Stimulated activated CD8-positive, alpha-beta memory T cell treated with anti-CD3 and anti-CD28 coated beads, Interleukin-15, amount 100 ng/mL, for 4 hours (primary cell): ENCODE measurements around the gene TRIM3.
"Not testable (repeated sequence)": the region's sequence is repeated elsewhere in the genome, so short reads cannot be mapped to it uniquely, and the experiment has no call there.

Experiments used
- DNase-seq, 2 donors: peaks; one replicate each; pipeline ENCODE4 v3.0.0-alpha.2; 2020; ENCODE audit warnings: low read depth in 2 of 2

The TRIM3 gene

DNA sequence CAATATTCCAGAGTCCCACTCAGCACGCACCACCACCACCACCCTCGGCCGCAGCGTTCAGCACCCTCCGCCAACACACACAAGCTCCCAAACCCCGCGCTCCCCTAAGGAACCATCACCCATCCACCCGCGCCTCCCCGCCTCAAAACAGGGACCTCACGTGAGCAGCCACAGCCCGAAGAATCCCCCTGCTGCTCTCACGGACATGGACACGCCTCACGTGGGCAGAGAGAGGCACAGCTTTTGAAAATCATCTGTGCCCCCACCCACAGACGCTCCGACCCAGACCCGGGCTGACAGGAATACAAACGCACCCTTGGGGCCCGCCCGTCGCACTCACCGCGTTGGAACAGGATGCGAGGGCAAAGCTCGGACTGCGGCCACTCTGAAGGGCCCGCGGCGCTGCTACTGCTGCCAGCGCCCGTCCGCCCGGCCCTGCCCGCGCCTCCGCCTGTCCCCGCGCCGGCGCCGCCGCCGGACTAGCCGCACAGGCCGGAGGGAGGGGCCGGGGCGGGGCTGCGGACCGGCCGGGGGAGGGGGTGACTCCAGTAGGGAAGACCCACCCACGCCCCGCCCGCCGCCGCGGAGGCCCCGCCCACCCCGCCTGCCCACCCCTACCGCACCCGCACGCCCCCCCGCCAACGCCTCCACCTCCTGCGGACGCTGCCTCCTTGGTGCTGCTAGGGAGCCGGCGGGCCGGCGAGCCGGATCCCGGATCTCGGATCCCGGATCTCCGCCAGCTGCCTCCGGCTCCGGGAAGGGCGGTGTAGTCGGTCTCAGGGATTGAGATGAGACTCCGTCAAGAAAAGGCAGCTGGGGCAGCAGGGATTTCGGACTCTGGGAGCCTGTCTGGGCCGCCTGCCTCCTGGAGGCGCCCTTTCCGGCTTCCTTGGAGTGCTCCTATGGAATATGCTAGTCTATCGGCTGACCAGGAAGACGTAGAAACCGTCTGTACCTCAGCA lies at the start of gene TRIM3:
TRIM3 (minus strand) TSS at position 491 of the 962 bp plus-strand sequence. CDS start 8,246 bp downstream, outside the sequence.
- DNase-seq, result peak; percentile 54 to 64

DNA sequence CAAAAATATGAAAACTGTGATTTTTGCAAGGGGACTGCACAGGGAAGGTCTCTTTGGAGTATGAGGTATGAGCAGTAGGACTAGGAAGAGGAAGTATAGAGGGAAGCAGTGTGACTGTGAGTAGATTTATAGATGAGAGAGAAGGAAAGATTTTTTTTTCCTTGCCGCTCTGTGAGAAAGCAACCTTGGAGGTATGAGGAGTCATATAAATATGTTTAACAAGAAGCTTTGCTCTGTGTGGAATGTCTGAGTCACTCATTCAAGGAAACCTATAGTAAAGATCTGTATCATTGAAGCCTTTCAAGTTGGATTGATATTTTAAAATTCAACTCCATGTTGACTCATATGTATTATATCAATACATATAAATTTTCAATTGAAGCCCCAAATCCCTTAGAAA lies 49.5 kb upstream of the TRIM3 start:
- no peak for DNase-seq

DNA sequence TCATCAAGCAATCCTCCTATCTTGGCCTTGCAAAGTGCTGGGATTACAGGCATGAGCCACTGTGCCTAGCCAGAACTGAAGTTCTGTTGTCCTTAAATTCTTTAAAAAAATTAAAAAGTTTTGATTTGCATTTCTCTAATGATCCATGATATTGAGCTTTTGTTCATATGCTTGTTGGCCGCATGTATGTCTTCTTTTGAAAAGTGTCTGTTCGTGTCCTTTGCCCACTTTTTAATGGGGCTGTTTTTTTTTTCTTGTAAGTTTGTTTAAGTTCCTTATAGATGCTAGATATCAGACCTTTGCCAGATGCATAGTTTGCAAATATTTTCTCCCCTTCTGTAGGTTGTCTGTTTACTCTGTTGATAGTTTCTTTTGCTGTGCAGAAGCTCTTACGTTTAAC lies 48.2 kb upstream of the TRIM3 start:
- DNase-seq, result not testable (repeated sequence)

DNA sequence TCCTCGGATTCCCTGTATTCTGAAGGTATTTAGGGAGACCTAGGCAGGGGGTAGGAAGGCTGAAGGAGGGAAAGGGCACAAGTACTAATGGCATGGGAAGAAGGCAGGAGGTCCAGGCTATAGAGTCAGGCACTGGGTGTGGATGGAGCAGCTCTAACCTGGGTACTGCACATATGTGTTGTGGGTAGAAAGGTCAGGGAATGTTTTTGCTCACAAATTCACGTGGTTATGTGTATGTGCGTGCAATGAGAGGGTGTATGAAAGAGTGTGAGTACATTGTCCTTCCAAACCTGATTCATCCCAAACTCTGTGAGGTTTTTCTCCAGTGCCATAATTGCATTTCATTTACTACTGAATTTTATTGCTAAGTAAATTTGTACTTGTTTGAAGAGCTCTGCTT lies 46.5 kb upstream of the TRIM3 start:
- no peak for DNase-seq

DNA sequence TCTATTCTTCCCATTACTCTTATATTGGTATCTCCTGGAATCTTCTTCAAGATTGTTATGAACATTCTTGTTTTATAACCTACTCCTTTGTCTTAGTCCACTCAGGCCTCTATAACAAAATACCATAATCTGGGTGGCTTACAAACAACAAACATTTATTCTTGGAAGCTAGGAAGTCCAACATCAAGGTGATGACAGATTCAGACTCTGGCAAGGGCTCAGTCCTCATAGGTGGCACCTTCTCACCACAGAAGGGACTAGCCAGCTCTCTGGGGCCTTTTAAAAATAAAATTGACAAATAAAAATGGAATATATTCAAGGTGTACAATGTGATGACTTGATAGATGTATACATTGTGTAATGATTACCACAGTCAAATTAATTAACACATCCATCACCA lies 43.1 kb upstream of the TRIM3 start:
- no peak for DNase-seq

DNA sequence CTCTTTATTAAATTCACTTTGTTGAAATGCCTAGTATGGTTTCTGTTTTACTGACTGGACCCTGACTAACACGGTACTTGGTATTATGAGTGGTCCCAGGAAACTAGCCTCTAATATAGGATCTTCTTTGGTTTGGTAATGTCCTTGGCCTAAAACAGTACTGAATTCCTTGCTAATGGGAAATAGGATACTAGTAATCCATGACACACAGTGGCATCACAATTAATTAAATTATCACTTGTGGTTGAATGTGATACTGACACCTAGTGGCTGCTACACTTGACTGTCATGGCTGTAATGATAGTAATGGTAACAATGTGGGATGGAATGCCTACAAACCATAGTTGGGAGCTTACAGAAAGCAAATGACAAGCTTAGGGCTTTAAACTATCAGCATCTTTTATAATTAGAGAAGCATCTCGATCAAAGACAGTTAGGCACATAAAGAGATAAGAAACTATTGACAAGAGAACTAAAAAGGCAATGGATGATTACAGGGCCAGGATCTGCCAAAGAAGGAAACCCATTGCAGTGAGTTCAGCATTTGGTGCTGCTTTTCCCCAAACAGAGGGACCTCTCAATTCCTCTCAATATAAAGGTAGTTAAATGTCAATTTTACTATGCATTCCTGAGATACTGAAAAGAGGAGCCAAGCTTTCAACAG lies 32.0 kb upstream of the TRIM3 start:
- no peak for DNase-seq

DNA sequence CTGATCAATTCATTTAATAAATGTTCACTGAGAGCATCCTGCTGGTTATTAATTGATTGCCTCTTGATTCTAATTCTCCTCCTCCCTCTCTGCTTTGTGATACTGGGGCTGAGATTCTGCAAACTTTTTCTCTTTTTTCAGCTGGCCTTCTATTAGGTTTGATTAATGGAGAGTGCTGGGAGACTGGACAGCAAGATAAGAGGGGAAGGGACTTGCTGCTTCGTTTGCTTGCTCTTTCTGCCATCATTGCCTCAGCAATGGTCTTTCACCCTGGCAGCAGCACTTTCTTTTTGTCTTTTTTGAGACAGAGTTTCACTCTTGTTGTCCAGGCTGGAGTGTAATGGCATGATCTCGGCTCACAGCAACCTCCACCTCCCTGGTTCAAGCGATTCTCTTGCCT lies 30.4 kb upstream of the TRIM3 start:
- DNase-seq, result no peak

DNA sequence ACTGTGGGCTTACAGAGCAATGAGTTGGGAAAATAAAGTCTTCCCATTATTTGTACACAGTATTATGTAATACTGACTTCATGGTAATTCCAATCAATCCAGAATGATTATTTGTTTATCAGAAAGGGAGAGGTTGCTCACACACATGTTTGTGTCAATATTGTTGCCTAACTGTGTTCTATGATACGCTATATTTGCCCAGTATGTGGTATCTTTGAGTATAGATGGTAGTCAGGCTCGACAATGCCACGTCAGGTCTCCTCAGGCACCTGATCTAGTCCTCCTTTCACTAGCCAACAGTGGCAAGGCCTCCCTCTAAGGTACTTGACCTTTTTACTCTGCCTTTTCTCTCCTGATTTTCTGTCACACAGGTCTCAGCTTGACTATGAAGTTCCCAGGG lies 28.6 kb upstream of the TRIM3 start:
- DNase-seq, result no peak

DNA sequence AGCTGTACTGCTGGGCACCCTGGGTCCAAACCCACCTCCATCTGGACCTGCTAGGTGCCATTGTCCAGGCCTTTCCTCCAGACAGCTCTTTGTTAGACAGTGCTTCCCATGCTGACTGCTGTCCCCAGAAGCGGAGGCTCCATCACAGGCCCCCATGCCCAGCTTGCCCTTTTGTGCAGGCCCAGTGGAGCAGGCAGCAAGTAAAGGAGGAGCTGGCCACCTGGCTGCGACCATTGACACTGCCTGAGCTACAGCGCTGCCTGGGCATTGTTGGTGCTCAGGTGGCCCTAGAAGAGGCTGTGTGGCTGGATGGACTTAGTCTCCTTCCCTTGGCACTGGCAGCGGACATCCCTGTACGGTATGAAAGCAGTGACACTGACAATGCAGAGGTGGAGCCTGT lies 24.8 kb upstream of the TRIM3 start:
- DNase-seq, result no peak

DNA sequence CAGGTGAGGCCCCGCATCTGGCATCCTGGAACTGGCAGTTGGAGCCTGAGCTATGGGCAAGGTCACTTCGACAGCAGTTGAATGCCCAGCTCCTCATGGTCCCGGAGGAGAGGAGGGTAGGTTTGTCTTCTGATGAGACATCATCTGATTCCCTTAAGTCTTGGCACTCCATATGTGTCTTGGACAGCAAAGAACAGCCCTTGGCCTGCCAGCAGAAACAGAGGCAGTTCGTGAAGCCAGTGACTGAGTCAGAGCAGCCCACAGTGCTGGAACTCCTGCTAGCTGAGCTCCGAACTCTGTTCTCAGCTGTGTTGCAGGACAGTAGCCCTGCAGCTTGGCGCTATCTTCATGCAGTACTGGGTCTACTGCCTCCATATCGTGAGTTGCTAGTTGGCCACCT lies 24.4 kb upstream of the TRIM3 start:
- no peak for DNase-seq

DNA sequence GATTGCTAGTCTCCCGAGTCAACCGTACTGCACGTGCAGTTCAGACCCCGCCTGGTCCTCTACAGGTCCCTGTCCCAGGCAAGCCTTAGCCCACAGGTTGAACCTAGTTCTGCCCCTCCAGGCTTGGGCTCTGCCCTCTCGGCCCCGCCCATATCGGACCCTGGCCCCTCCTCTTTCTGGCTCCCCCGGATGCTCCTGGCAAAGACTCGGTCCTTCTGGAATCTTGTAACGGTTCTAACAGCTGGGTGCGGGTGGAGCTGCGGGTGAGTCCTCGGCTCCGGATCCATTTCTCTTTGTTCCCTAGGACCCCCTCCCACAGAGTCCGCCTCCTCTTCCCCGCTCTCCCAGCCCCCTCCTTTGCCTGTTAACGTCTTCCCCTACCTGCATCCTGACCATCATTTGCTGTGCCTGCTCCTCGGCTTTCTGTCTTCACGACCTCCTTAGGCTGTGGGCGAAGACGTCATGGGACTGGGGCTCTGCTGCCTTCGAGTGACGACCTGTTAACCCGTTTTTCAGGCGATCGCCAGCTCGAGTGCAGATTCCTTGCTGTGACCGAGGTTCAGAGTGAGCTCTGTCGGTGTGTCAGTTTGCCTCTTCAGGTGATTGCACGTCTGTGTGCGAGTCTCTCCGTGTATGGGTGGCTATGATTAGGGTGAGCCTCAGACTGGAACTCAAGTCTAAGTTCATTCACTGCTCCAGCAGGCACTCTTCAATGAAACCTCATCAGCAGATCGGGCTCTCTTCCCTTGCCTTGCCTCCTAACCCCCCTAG lies 23.5 kb upstream of the TRIM3 start, which contains the start of gene DNHD1:
DNHD1 (plus strand) TSS at position 212 of the 771 bp plus-strand sequence. CDS start 936 bp downstream, outside the sequence.
- no peak for DNase-seq

DNA sequence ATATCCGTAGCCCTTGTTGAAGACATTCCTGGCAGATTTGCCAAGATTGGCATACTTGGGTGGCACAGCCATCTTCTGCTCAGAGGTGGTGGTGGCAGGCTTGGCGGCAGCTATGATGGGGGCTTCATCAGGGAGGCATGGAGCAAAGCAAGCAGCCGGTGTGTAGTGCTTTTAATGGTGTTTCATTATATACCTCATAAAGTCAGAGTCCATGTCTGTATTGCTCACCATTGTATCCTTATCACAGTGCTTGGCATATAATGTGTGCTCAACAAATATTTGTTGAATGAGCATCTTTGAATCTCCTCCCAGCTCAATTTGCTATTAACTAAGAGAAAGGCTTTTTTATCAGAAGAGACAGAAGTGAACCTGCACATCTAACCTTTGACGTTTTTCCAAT lies 15.6 kb upstream of the TRIM3 start:
- no peak for DNase-seq

DNA sequence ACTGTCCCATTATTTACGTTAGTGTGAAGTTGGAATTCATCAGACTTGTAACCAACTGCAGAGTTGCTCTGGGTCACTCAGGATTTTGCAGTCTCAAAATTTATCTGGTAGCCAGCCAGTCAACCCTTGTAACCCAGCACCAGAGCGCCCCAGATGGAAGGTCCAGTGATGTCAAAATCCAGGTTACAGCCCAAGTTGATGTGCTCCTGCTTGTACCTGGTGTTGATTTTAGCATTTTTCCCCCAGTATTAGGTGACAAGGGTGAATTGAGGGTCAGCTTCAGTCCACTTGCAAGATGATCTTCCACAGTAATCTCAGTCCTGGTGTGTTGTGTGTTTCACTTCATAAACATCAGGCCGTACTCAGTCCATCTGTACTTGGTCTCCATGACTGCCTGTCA lies 15.1 kb upstream of the TRIM3 start:
- no peak for DNase-seq

DNA sequence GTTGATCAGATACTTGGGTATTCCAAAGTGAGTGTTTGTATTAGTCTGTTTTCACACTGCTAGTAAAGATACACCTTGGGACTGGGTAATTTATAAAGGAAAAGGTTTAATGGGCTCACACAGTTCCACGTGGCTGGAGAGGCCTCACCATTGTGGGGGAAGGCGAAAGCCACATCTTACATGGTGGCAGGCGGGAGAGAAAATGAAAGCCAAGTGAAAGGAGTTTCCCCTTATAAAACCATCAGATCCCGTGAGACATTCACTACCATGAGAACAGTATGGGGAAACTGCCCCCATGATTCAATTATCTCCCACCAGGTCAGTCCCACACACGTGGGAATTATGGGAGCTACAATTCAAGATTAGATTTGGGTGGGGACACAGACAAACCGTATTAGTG lies 14.6 kb upstream of the TRIM3 start:
- no peak for DNase-seq

DNA sequence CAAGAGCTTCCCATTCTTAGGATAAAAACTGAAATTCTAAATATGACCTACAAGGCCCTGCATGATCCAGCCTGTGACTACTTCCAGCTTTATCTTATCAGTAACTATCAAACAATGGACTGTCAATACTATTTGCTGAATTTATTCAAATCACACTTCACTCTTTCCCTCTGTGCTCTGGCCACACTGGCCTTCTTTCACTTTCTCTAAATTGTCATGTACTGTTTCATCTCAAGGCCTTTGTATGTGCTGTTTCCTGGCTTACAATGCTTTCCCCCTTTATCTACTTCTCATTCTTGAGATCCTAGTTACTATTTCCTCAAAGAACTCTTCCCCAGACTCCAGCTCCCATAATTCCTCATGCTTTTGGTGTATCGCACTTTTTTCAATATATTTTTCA lies 13.2 kb upstream of the TRIM3 start:
- no peak for DNase-seq

DNA sequence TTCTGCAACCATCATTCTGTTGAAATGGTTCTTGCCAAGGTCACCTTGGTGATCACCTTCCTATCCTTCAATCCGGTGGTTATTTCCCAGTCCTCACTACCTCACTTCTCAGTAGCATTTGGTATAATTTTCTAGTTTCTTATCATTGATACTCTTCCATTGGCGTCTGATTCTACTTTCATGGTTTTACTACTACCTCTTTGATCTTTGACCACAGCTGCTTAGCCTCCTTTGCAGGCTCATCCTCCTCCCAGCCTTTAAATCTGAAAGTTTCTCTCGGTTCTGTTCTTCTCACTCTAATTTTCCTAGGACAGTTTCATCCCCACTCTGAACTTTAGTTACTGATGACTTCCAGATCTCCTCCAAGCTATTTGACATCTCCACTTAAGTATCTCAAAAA lies 12.5 kb upstream of the TRIM3 start:
- DNase-seq, result no peak

DNA sequence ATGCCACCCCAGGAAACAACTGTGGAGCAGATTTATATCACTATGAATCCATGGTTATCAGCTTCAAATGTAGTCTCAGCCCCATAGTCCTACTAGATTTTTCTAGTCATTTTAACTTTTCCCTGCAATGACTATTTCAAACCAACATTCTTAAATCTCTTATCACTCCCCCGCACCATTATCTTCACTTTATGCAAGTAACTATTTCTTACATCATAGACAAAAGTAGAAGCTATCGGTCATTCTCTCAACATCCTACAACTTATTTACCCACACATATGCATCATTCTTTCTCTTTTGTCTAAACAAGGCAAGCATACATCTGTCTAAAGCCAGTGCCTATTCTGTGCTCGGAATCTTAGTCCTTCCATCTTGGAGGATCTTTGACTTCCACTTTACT lies 11.9 kb upstream of the TRIM3 start:
- no peak for DNase-seq

DNA sequence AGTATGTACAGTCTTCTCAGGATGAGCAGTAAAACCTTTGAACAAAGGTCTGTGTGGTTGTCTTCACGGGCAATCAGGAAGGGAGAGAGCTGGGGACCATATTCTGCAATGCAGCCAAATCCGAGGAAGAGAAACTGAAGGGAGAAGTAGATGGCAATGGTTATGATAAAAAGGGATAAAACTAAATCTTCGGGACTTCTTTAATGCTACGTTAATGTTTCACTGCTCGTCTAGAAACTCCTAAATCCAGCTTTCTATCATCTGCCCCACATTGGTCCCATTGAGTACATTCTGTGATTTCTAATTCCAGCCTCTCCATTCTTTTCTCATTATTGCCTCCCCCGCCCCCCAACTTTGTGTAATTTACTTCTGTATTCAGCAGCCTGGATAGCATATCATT lies 9.3 kb upstream of the TRIM3 start:
- no peak for DNase-seq

DNA sequence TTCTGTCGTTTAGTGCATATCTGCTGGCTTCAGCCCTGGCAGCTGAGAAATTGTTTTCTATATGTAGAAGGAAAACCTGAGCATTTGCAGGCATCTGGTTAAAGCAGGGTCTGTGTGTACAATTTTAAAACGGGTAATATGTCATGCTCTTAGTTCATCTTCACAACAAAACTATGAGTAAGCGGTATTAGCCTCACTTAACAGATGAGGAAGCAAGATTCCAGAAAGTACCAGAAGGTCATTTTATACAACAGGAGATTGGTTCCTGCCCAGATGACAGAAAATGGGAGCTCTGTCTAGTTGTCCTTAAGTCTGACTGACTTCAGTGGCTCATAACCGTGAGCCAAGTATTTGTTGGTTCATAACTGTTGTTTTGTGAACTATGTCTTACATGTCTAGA lies 8.7 kb upstream of the TRIM3 start:
- DNase-seq, result no peak

DNA sequence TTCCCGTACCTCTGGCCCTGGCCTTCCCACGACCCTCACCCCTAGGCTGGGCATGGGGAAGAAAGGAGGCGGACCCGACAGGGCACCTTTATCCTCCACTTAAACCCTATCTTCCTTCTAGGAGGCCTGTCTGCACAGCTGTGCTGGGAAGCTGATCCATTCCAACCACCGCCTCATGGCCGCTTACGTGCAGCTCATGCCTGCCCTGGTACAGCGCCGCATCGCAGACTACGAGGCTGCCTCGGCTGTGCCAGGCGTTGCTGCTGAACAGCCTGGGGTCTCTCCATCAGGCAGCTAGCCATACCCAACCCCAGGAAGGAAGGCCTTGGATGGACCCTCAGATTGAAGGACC lies 8.2 kb upstream of the TRIM3 start:
- DNase-seq, result no peak

DNA sequence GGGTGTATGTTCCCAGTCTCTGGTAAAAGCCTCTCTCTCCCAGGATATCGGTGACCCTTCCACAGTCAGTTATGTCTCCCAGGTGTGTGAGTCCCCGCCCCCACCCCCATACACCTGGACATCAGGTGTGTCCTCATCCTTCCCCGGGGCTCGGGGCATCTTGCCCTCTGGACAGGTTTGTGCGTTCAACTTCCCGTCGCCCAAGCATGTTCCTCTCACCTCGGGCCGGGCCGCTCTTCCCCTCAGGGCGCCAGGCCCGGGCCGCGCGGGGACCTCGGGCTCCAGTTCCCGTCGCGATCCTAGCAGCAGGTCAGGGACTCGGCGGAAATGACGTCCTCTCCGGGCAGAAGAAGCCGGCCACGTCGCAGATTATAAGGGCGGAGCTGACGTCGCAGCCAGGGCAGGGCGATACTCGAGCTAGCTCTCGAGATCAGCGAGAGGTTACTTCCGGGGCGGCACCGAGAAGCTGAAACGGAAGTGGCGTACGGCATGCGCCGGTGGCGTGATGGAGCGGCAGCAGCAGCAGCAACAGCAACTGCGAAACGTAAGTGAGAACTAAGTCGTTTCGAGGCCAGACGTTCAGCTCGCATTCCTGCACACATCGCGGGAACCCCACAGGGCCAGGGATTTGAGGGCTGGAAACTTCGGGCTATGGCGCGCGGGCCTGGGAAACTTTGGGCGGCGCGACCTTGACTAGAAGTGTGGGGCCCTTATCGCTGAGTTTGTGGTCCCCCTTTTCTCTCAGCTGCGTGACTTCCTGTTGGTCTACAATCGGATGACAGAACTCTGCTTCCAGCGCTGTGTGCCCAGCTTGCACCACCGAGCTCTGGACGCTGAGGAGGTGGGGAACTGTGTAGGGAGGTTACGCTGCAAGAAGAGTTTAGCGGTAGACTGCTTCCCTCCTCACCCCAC lies 7.5 kb upstream of the TRIM3 start, which contains the start of the genes ARFIP2 and TIMM10B:
ARFIP2 (minus strand) TSS at position 320 of the 912 bp plus-strand sequence. CDS start 910 bp downstream, outside the sequence.
TIMM10B (plus strand) TSS at position 490 of the 912 bp plus-strand sequence; CDS start at position 506, 16 bp downstream.
- peak; percentile 90 to 96 for DNase-seq
